Sigmoid colon (tissue), 7 donors: ENCODE results near the gene AP2A2. TPM values are rescaled to one million over a fixed set of nuclear protein-coding genes. Genes with fewer than 3 reads are reported as not detected.
A peak's percentile ranks its signal among the peaks of the same experiment; 100 is the strongest.

Experiments
- DNase-seq: peaks from one replicate; pipeline ENCODE4 v3.0.0-alpha.2; 2019
- H3K27ac ChIP-seq, 4 donors: fragments of 200-600 bp; sonication (generic); one replicate each; pipeline ENCODE4 v1.5.1; 2016 to 2019; ENCODE audit warnings: mild to moderate bottlenecking in 1 of 4
- H3K27me3 ChIP-seq, 3 donors: fragments of 200-600 bp; sonication (generic); one replicate each; pipeline ENCODE4 v1.5.1; 2019; ENCODE audit warnings: mild to moderate bottlenecking in 1 of 3
- H3K36me3 ChIP-seq, 4 donors: fragments of 200-600 bp; sonication (generic); one replicate each; pipeline ENCODE4 v1.5.1; 2016 to 2019
- H3K4me1 ChIP-seq, 4 donors: fragments of 200-600 bp; sonication (generic); one replicate each; pipeline ENCODE4 v1.5.1; 2017 to 2019
- H3K4me3 ChIP-seq, 4 donors: fragments of 200-600 bp; sonication (generic); one replicate each; pipeline ENCODE4 v1.5.1; 2017 to 2019; ENCODE audit warnings: mild to moderate bottlenecking in 2 of 4, moderate library complexity in 1 of 4
- H3K9me3 ChIP-seq, 4 donors: fragments of 200-600 bp in 3 of 4; sonication (generic) in 3 of 4; one replicate each; pipeline versions ENCODE4 v1.5.1 to v1.6.1; 2013 to 2019
- EP300 ChIP-seq, 4 donors: sonication (generic); formaldehyde crosslinking; IDR thresholded peaks; one replicate each; pipeline ENCODE4 v1.6.1; 2017; ENCODE audit warnings: antibody characterized with exemption in 4 of 4
- POLR2A ChIP-seq, 2 donors: fragments of 450-650 bp; IDR thresholded peaks; one replicate each; pipeline ENCODE4 v1.6.1; 2016; ENCODE audit warnings: antibody characterized with exemption in 2 of 2, mild to moderate bottlenecking in 2 of 2, moderate library complexity in 2 of 2
- POLR2AphosphoS5 ChIP-seq, 4 donors: sonication (generic); formaldehyde crosslinking; IDR thresholded peaks; one replicate each; pipeline ENCODE4 v1.6.1; 2017; ENCODE audit warnings: antibody characterized with exemption in 4 of 4
- WGBS, 2 donors: extraction: QIAGEN DNeasy Blood & Tissue Kit; methylation state at CpG; one replicate each; pipeline ENCODE4 v1.1.7; 2013; 5-methylcytosine and 5-hydroxymethylcytosine counted together
- intact Hi-C: fragments of 100-400 bp; cut with DNase I; formaldehyde crosslinking; loops from one replicate; pipeline ENCODE4 v1.15.1; 2023
- polyA plus RNA-seq, 3 donors: library from polyadenylated mRNA; stranded (reverse); fragments of 200-250 nt; gene quantifications; one replicate each; pipeline ENCODE4 v1.2.3, GENCODE V29; 2013
- total RNA-seq, 4 donors: library from RNA; depleted of rRNA; stranded (reverse); fragments of >200 nt; gene quantifications; one replicate each; pipeline ENCODE4 v1.1.0, GENCODE V29; 2016
- TF ChIP-seq, protein P1 (sequence below), 4 experiments: fragments of 450-650 bp in 3 of 4; fragments of 200-600 bp in 1 of 4; IDR thresholded peaks; one replicate each; pipeline ENCODE4 v1.5.1; 2016 to 2019; ENCODE audit warnings: antibody characterized with exemption in 4 of 4, mild to moderate bottlenecking in 3 of 4, moderate library complexity in 2 of 4
- donor health status: healthy with polysubstance abuse.
- donor health status: Bipolar disorder and iron deficiency.
- donor health status: healthy.

The AP2A2 gene
- total and polyA plus RNA-seq, 7 donors = 21.0 to 78.4 (median 47.0) TPM

GRCh38 chr11:893008-893654, 32.5 kb upstream of the AP2A2 start:
- intact Hi-C loops = no loop called here
- Histone ChIP-seq H3K4me3 (no peak overlapping the region), H3K9me3 (no peaks in the 10 kb centered on the region), H3K27ac (no peak overlapping the region), H3K36me3 (peaks cover 0 to 5% (median 2%) of the 10 kb centered on the region in 4 donors), H3K27me3 (no peaks in the 10 kb centered on the region), H3K4me1 (peaks cover 0 to 11% (median 8%) of the 10 kb centered on the region in 4 donors)
- 89 to 93% methylated on average over 13 of the region's 13 CpGs for WGBS, 2 donors
- DNase-seq = no peak
- TF ChIP-seq POLR2AphosphoS5 (IDR thresholded peaks at IDR 0.05) (no peak), POLR2A (IDR thresholded peaks at IDR 0.05) (no peak), EP300 (IDR thresholded peaks at IDR 0.05) (no peak)
- TF ChIP-seq, protein P1, sequence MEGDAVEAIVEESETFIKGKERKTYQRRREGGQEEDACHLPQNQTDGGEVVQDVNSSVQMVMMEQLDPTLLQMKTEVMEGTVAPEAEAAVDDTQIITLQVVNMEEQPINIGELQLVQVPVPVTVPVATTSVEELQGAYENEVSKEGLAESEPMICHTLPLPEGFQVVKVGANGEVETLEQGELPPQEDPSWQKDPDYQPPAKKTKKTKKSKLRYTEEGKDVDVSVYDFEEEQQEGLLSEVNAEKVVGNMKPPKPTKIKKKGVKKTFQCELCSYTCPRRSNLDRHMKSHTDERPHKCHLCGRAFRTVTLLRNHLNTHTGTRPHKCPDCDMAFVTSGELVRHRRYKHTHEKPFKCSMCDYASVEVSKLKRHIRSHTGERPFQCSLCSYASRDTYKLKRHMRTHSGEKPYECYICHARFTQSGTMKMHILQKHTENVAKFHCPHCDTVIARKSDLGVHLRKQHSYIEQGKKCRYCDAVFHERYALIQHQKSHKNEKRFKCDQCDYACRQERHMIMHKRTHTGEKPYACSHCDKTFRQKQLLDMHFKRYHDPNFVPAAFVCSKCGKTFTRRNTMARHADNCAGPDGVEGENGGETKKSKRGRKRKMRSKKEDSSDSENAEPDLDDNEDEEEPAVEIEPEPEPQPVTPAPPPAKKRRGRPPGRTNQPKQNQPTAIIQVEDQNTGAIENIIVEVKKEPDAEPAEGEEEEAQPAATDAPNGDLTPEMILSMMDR (IDR thresholded peaks at IDR 0.05) = no peak

- intact Hi-C loops = no loop called here
- peaks cover 4 to 19% (median 10%) of the 10 kb centered on the region in 4 donors for H3K36me3 ChIP-seq
- no peaks in the 10 kb centered on the region for H3K9me3 ChIP-seq
- no peak overlapping the region for H3K4me3 ChIP-seq
- 92% methylated on average over 12 of the region's 12 CpGs for WGBS, 2 donors
- peaks cover 0 to 16% (median 13%) of the 10 kb centered on the region in 4 donors for H3K4me1 ChIP-seq
- DNase-seq = no peak
- H3K27me3 ChIP-seq = no peaks in the 10 kb centered on the region
- H3K27ac ChIP-seq = no peak overlapping the region
- TF ChIP-seq POLR2AphosphoS5 (IDR thresholded peaks at IDR 0.05) (no peak), EP300 (IDR thresholded peaks at IDR 0.05) (no peak), POLR2A (IDR thresholded peaks at IDR 0.05) (no peak)
- TF ChIP-seq, protein P1 (IDR thresholded peaks at IDR 0.05) = no peak
Observed at GRCh38 chr11:894575-895201, 31.0 kb upstream of the AP2A2 start.

- Histone ChIP-seq H3K27me3 (no peaks in the 10 kb centered on the region), H3K9me3 (no peaks in the 10 kb centered on the region), H3K36me3 (peaks cover 12 to 27% (median 17%) of the 10 kb centered on the region in 4 donors), H3K27ac (no peak overlapping the region), H3K4me1 (peaks cover 0 to 16% (median 13%) of the 10 kb centered on the region in 4 donors), H3K4me3 (no peak overlapping the region)
- TF ChIP-seq POLR2AphosphoS5 (IDR thresholded peaks at IDR 0.05) = no peak
- no peak for TF ChIP-seq POLR2A (IDR thresholded peaks at IDR 0.05)
- TF ChIP-seq, protein P1 (IDR thresholded peaks at IDR 0.05) = no peak
- no peak for TF ChIP-seq EP300 (IDR thresholded peaks at IDR 0.05)
- intact Hi-C loops = no loop called here
- DNase-seq = no peak
- WGBS, 2 donors = 88 to 89% methylated on average over 26 of the region's 26 CpGs
Observed at GRCh38 chr11:895331-896110, 30.1 kb upstream of the AP2A2 start.

GRCh38 chr11:897253-898142, 28.2 kb upstream of the AP2A2 start:
- no peak for DNase-seq
- intact Hi-C loops = no loop called here
- no peak for TF ChIP-seq POLR2AphosphoS5 (IDR thresholded peaks at IDR 0.05)
- TF ChIP-seq, protein P1 (IDR thresholded peaks at IDR 0.05) = no peak
- no peak for TF ChIP-seq EP300 (IDR thresholded peaks at IDR 0.05)
- TF ChIP-seq POLR2A (IDR thresholded peaks at IDR 0.05) = no peak
- peaks cover 18 to 47% (median 32%) of the 10 kb centered on the region in 4 donors for H3K36me3 ChIP-seq
- peaks cover 0 to 16% (median 13%) of the 10 kb centered on the region in 4 donors for H3K4me1 ChIP-seq
- H3K9me3 ChIP-seq = no peaks in the 10 kb centered on the region
- H3K4me3 ChIP-seq = no peak overlapping the region
- H3K27me3 ChIP-seq = no peaks in the 10 kb centered on the region
- 87 to 90% methylated on average over 17 of the region's 17 CpGs for whole genome bisulfite sequencing, 2 donors
- H3K27ac ChIP-seq = peak overlapping the region in 3 of 4 donors; percentile 35 to 51 (median 35)
